IMR-90 (cell line): ENCODE measurements around the gene PPDPF. TPM values are rescaled to one million over a fixed set of nuclear protein-coding genes. Genes with fewer than 3 reads are reported as not detected.

Experiments
- ATAC-seq: fragments of 200-7000 bp; cut with Tn5 transposase; 2 replicates; pipeline ENCODE4 v1.9.1; 2020; ENCODE audit warnings: low read depth, mild to moderate bottlenecking, moderate library complexity
- BruUV-seq: library from RNA; stranded (reverse); fragments of 400-500 nt; replicated peaks from 2 replicates; lab custom pipeline; 2021; lab: Mats Ljungman, UMichigan
- CTCF ChIA-PET: fragments of 300-600 bp; formaldehyde crosslinking; extraction: SDS; loops from one replicate; lab custom pipeline; 2021; ENCODE audit warnings: antibody characterized with exemption; lab: Yijun Ruan, JAX
- POLR2A ChIA-PET: fragments of 300-600 bp; sonication (Branson Sonifier 250); formaldehyde crosslinking; loops from one replicate; lab custom pipeline; 2022; ENCODE audit warnings: antibody characterized with exemption; ENCODE audit not compliant: unreplicated experiment; lab: Charles Lee
- DNase-seq: peaks from one replicate; pipeline ENCODE4 v3.0.0; 2013
- H2AFZ ChIP-seq: replicated peaks from 2 replicates; pipeline ENCODE3; 2013; ENCODE audit warnings: low read length, mild to moderate bottlenecking; ENCODE audit not compliant: poor library complexity
- H2AK5ac ChIP-seq: 2 replicates; pipeline ENCODE4 v1.6.1; 2013; ENCODE audit warnings: low read depth, low read length, inconsistent platforms
- H2AK9ac ChIP-seq: replicated peaks from 2 replicates; pipeline ENCODE3; 2013; ENCODE audit warnings: mild to moderate bottlenecking, low read depth, low read length, moderate library complexity; ENCODE audit not compliant: poor library complexity
- H2BK120ac ChIP-seq: 2 replicates; pipeline ENCODE4 v1.6.1; 2013; ENCODE audit warnings: low read depth, low read length, inconsistent platforms
- H2BK15ac ChIP-seq: 3 replicates; pipeline ENCODE4 v1.6.1; 2013; ENCODE audit warnings: low read depth, low read length, inconsistent platforms
- H2BK20ac ChIP-seq: 2 replicates; pipeline ENCODE4 v1.6.1; 2013; ENCODE audit warnings: low read depth, mild to moderate bottlenecking, inconsistent platforms, low read length, moderate library complexity
- H2BK5ac ChIP-seq: 2 replicates; pipeline ENCODE4 v1.6.1; 2013; ENCODE audit warnings: mild to moderate bottlenecking, low read depth, low read length, inconsistent platforms; ENCODE audit not compliant: poor library complexity, severe bottlenecking
- H3K14ac ChIP-seq: replicated peaks from 2 replicates; pipeline ENCODE4 v1.6.1; 2013; ENCODE audit warnings: low read depth, low read length, inconsistent platforms
- H3K18ac ChIP-seq: 2 replicates; pipeline ENCODE4 v1.6.1; 2013; ENCODE audit warnings: low read depth, low read length, control low read depth
- H3K23ac ChIP-seq: 2 replicates; pipeline ENCODE4 v1.6.1; 2013; ENCODE audit warnings: low read depth, low read length, inconsistent platforms
- H3K27ac ChIP-seq: 2 replicates; pipeline ENCODE4 v1.5.1; 2013; ENCODE audit warnings: mild to moderate bottlenecking, control low read depth, low read length; ENCODE audit not compliant: insufficient read depth
- H3K27me3 ChIP-seq: 2 replicates; pipeline ENCODE4 v1.6.1; 2013; ENCODE audit warnings: low read length; ENCODE audit not compliant: control insufficient read depth, insufficient read depth
- H3K36me3 ChIP-seq: 2 replicates; pipeline ENCODE4 v1.6.1; 2013; ENCODE audit warnings: low read length, mixed read lengths; ENCODE audit not compliant: control insufficient read depth, insufficient read depth
- H3K4ac ChIP-seq: 2 replicates; pipeline ENCODE4 v1.6.1; 2013; ENCODE audit warnings: low read depth, low read length, inconsistent platforms
- H3K4me1 ChIP-seq: 2 replicates; pipeline ENCODE4 v1.6.1; 2013; ENCODE audit warnings: low read length, mixed read lengths; ENCODE audit not compliant: control insufficient read depth, insufficient read depth
- H3K4me2 ChIP-seq: 2 replicates; pipeline ENCODE4 v1.6.1; 2013; ENCODE audit warnings: low read depth, mild to moderate bottlenecking, control low read depth, low read length, moderate library complexity
- H3K4me3 ChIP-seq: 2 replicates; pipeline ENCODE4 v1.5.1; 2013; ENCODE audit warnings: low read depth, mild to moderate bottlenecking, control low read depth, low read length, moderate library complexity; ENCODE audit not compliant: insufficient read depth
- H3K56ac ChIP-seq: 2 replicates; pipeline ENCODE4 v1.6.1; 2013; ENCODE audit warnings: low read length, inconsistent platforms; ENCODE audit not compliant: insufficient read depth; ENCODE audit errors: extremely low read depth
- H3K79me1 ChIP-seq, 2 experiments: 2 replicates each; pipeline ENCODE4 v1.6.1; 2013; ENCODE audit warnings: low read length in 2 of 2, inconsistent platforms in 1 of 2, low read depth in 1 of 2
- H3K9ac ChIP-seq: 2 replicates; pipeline ENCODE4 v1.6.1; 2013; ENCODE audit warnings: low read depth, low read length, control low read depth
- H3K9me1 ChIP-seq: 2 replicates; pipeline ENCODE4 v1.6.1; 2013; ENCODE audit warnings: low read length, inconsistent platforms; ENCODE audit not compliant: insufficient read depth
- H3K9me3 ChIP-seq: 2 replicates; pipeline ENCODE4 v1.6.1; 2013; ENCODE audit warnings: low read length; ENCODE audit not compliant: control insufficient read depth, insufficient read depth
- H4K20me1 ChIP-seq: 2 replicates; pipeline ENCODE4 v1.6.1; 2013; ENCODE audit warnings: low read length, inconsistent platforms; ENCODE audit not compliant: insufficient read depth
- H4K5ac ChIP-seq: 2 replicates; pipeline ENCODE4 v1.6.1; 2013; ENCODE audit warnings: mild to moderate bottlenecking, low read depth, low read length, control low read depth
- H4K8ac ChIP-seq, 2 experiments: 2 replicates each; pipeline ENCODE4 v1.6.1; 2013; ENCODE audit warnings: low read depth in 2 of 2, low read length in 2 of 2, control low read depth in 1 of 2, inconsistent platforms in 1 of 2
- H4K91ac ChIP-seq: 2 replicates; pipeline ENCODE4 v1.6.1; 2013; ENCODE audit warnings: low read depth, low read length, inconsistent platforms; ENCODE audit not compliant: insufficient read depth
- BHLHE40 ChIP-seq: fragments of 150-350 bp; IDR thresholded peaks from 2 replicates; pipeline ENCODE4 v1.6.1; 2016; ENCODE audit warnings: mild to moderate bottlenecking, low read depth, low read length
- WGBS, 2 experiments: methylation state at CpG; one replicate each; pipeline versions ENCODE4 v1.1.5 to v1.1.7; 2013; ENCODE audit warnings: missing lambda C conversion rate in 2 of 2; ENCODE audit not compliant: insufficient read length in 1 of 2; ENCODE audit errors: extremely low coverage in 2 of 2; 5-methylcytosine and 5-hydroxymethylcytosine counted together
- dilution Hi-C: fragments of 300-500 bp; cut with HindIII; formaldehyde crosslinking; loops from one replicate; pipeline ENCODE4 v1.14.3; 2018; ENCODE audit warnings: low sequenced_read_pairs; ENCODE audit not compliant: unreplicated experiment
- in situ Hi-C: fragments of 300-500 bp; cut with MboI; formaldehyde crosslinking; loops from 3 replicates; pipeline ENCODE4 v1.14.3; 2019; ENCODE audit warnings: low sequenced_read_pairs, inconsistent platforms, mixed read lengths
- intact Hi-C: fragments of 100-400 bp; cut with micrococcal nuclease; formaldehyde crosslinking; loops from 2 replicates; pipeline ENCODE4 v1.10.0; 2022
- polyA plus RNA-seq, 3 experiments: library from polyadenylated mRNA; depleted of rRNA; stranded (reverse); fragments of >200 nt; gene quantifications; 2 replicates each; pipeline ENCODE4 v1.2.3, GENCODE V29; 2012; ENCODE audit warnings: low replicate concordance in 1 of 3
- total RNA-seq: library from RNA; depleted of rRNA; stranded (reverse); fragments of >200 nt; gene quantifications from 2 replicates; pipeline ENCODE4 v1.2.3, GENCODE V29; 2012
- TF ChIP-seq, protein P1 (sequence below): fragments of 150-350 bp; IDR thresholded peaks from 2 replicates; pipeline ENCODE4 v1.6.1; 2016; ENCODE audit warnings: low read depth, mild to moderate bottlenecking, low read length, moderate library complexity, borderline replicate concordance

The PPDPF gene
- total and polyA plus RNA-seq, 2 of the 4 experiments (the other 2 are of a cell fraction): 12.9 to 171 TPM

- intact Hi-C loops: no loop called here
- no peak overlapping the region for H4K5ac ChIP-seq
- H4K8ac ChIP-seq: no peak overlapping the region
- no peaks in the 10 kb centered on the region for H4K20me1 ChIP-seq
- H2AFZ ChIP-seq: no peak overlapping the region
- H3K36me3 ChIP-seq: no peaks in the 10 kb centered on the region
- H2AK9ac ChIP-seq: no peak overlapping the region
- H2BK120ac ChIP-seq: no peak overlapping the region
- TF ChIP-seq, protein P1, sequence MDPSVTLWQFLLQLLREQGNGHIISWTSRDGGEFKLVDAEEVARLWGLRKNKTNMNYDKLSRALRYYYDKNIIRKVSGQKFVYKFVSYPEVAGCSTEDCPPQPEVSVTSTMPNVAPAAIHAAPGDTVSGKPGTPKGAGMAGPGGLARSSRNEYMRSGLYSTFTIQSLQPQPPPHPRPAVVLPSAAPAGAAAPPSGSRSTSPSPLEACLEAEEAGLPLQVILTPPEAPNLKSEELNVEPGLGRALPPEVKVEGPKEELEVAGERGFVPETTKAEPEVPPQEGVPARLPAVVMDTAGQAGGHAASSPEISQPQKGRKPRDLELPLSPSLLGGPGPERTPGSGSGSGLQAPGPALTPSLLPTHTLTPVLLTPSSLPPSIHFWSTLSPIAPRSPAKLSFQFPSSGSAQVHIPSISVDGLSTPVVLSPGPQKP: no peak
- TF ChIP-seq BHLHE40: no peak
- no peak overlapping the region for H3K9ac ChIP-seq
- H3K4me3 ChIP-seq: no peak overlapping the region
- dilution Hi-C loops: no loop called here
- H3K4me1 ChIP-seq: peaks cover 3% of the 10 kb centered on the region; the same call in 1 of the 2 replicates
- no TSS peak for BruUV-seq
- H3K79me1 ChIP-seq: no peaks in the 10 kb centered on the region
- H3K56ac ChIP-seq: no peak overlapping the region
- no peak overlapping the region for H2AK5ac ChIP-seq
- ChIA-PET CTCF (no interaction called here), POLR2A (no interaction called here)
- H3K9me3 ChIP-seq: no peaks in the 10 kb centered on the region
- ATAC-seq (no peak), DNase-seq (no peak)
- H3K27me3 ChIP-seq: peaks cover 27% of the 10 kb centered on the region; the same call in 1 of the 2 replicates
- no peak overlapping the region for H2BK20ac ChIP-seq
- no peak overlapping the region for H2BK5ac ChIP-seq
- H3K18ac ChIP-seq: no peak overlapping the region
- H3K14ac ChIP-seq: no peak overlapping the region
- H3K4ac ChIP-seq: no peak overlapping the region
- 75% methylated on average over 6 of the region's 10 CpGs; no CpG with 5 or more reads in 1 of the 2 experiments for WGBS, 2 experiments
- in situ Hi-C loops: no loop called here
- H3K27ac ChIP-seq: no peak overlapping the region
- no peak overlapping the region for H3K4me2 ChIP-seq
- no peaks in the 10 kb centered on the region for H3K9me1 ChIP-seq
- no peak overlapping the region for H3K23ac ChIP-seq
- no peak overlapping the region for H2BK15ac ChIP-seq
- no peak overlapping the region for H4K91ac ChIP-seq
Measured at GRCh38 chr20:63543131-63543530, 22.6 kb downstream of the PPDPF start.
